NCI-H2227 treated with DMSO at 0.1 percent for 48 hours (cell line): Measurements from ENCODE around the gene KRTAP5-6.
"Not testable (repeated sequence)": the region's sequence is repeated elsewhere in the genome, so short reads cannot be mapped to it uniquely, and the experiment has no call there.

Experiments used
- DNase-seq: peaks from one replicate; lab custom pipeline; 2025; lab: John Stamatoyannopoulos, UW

KRTAP5-6 gene

GRCh38 chr11:1683904-1684572 lies 13.0 kb upstream of the KRTAP5-6 start:
- DNase-seq: not testable (repeated sequence)

DNA sequence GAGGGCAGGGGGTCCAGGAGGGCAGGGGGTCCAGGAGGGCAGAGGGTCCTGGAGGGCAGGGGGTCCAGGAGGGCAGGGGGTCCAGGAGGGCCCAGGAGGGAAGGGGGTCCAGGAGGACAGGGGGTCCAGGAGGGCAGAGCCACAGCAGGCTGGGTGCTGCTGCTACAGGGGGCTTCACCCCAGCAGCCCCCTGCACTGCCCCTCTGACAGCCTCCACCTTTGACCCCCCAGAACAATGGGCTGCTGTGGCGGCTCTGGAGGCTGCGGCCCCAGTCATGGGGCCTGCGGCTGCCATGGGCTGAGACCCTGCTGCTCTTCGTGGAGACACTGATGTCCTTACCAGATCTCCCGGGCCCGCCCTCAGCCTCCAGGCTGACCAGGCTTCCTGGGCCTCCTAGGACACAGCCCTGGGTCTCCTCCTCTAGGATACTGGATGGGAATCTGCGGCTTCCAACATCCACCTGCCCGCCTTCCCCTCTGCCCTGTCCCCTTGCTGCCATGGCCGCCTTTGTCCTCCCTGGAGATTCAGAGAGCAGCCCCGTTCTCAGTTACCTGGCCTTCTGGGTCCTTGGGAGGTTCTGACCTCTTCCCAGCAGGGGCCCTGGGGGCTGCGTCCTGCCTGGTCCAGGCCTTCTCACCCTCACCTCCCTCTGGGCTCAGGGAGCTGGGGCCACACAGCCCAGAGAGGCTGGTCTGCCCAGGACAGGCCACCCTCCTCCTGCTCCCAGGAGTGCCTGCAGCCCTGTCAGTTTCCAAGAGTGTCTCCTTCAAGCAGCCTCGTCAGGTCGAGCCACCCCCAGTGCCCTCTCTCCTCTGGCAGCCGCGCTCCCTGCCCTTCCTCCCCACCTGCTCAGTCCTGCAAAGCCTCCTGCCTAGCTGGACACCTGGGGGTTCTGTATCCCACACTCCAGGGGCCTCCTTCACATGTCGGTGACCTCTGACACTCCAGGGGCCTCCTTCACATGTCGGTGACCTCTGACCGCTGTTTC lies 11.8 kb upstream of the KRTAP5-6 start:
- DNase-seq: not testable (repeated sequence)

DNA sequence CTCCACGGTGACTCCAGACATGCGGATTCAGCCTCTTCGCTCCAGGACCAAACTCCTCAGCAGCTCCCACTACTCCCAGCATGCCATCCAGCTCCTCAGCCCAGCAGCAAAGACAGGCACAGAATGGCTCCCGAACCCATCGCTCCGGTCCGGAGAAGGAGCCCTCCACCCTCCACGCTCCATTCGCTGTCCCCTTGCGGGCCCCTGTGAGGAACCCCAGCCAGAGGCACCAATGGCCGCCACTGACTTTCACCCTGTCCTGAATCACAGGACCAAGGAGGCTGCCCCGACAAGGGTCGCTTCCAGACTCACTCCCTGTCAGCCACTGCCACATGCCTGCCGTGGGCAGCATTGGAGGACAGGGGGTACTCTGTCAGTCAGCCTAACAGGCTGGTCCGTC lies 10.8 kb upstream of the KRTAP5-6 start:
- DNase-seq: not testable (repeated sequence)

- DNase-seq: not testable (repeated sequence)
These were observed 8.6 kb upstream of the KRTAP5-6 start for GRCh38 chr11:1688336-1688947.

- DNase-seq: not testable (repeated sequence)
These were observed 7.5 kb upstream of the KRTAP5-6 start for GRCh38 chr11:1689250-1690166.

GRCh38 chr11:1690167-1691025 lies 6.6 kb upstream of the KRTAP5-6 start:
- no peak for DNase-seq

DNA sequence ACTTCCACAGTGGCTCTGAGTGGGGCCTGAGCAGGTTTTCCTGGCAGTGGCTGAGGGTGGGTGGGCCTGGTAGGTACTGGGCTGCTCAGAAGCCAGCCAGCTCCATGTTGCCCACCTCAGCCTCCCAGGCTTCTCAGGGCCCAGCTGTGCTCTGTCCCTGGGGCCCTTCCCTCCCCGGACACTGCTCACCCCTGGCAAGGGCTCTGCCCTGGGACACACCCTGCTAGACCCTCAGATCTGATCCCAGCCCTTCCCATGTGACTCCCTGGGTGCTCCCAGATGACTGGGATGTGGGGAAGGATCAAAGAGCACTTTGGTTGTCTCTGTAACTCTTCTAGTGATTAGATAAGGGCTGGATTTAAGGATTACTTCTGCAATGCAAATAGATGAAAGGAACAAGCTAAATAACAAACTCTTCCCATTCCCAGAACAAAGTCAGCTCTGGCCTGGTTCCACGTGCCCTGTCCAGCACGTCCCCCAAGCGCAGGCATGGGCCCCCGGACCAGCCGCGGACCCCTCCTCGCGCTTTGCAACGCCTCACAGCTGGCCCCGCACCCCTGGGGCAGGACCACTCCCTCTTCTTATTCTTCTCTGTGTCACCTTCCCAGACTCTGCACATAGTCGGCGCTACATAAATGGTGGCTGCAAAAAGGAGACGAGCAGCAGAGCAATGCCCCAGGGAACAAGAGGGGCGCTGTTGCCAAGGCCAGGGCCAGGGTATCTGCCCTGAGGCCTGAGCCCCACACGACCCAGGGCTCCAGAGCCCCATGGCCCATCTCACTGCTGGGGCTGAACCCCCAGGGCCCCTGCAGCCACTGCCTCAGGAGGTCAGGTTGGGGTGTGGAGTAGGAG lies 5.7 kb upstream of the KRTAP5-6 start:
- no peak for DNase-seq

DNA sequence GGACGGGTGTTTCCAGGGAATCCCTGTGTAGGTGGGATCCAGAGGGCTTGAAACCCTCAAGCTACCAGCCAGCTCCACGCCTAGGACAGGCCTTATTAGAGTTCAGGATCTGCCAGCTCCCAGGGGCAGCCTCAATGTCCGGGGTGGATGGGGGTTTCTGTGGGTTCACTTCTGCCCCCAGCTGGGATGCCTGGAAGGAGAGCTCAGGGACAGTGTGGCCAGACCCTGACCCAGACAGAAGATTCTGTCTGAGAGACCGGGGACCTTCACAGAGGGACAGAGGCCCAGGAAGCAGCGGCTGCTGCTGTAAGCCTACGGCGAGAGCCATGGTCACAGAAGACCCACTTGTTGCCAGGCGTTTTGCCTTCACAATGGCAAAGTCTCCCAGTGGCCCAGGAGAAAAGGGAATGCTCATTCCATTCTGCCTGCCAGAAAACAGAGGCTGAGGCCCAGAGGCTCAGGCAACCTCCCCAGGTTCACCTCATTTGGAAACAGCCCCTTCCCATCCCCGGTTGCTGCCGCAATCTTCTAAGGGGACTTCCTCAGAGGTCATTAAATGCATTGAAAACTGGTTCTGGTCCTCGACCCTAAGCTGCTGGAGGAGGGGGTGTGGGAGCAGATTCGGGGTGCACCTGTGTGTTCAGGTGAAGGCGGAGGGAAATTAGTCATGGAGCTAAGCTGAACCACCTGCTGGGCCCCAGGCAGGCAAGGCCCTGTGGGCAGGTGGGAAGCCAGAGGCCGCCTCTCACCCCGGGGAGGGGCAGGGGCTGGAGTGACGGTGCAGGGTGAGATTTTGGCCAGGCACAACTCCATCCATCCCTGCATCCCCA lies 4.9 kb upstream of the KRTAP5-6 start:
- no peak for DNase-seq

DNA sequence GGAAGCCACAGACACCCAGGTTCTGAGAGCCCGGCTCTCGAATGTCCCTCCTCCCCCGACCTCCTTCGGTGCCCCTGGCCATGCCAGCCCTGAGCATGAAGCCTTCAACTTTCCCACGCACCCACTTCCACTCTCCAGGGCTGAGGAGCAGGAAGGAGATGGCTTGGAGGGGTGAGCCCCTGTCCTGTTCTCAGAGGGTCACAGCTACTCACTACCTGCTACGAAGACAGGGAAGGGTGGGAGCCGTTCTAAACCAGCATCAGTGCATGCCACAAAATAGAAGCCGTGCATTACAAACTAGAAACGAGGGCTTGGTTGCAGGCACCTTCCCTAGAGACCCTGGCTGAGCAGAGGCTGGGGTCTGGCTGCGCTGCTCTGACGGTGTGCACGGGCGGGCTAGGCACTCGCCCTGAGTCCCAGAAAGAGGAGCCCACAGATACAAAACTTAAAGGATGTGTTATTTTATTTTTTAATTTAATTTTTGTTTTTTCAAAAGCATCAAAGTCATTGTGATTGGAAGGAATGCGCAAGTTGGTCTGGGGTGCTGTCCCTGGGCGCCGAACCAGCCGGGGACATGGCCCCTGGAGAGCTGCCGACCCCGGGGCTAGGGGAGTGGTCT lies 4.2 kb upstream of the KRTAP5-6 start:
- DNase-seq: no peak

DNA sequence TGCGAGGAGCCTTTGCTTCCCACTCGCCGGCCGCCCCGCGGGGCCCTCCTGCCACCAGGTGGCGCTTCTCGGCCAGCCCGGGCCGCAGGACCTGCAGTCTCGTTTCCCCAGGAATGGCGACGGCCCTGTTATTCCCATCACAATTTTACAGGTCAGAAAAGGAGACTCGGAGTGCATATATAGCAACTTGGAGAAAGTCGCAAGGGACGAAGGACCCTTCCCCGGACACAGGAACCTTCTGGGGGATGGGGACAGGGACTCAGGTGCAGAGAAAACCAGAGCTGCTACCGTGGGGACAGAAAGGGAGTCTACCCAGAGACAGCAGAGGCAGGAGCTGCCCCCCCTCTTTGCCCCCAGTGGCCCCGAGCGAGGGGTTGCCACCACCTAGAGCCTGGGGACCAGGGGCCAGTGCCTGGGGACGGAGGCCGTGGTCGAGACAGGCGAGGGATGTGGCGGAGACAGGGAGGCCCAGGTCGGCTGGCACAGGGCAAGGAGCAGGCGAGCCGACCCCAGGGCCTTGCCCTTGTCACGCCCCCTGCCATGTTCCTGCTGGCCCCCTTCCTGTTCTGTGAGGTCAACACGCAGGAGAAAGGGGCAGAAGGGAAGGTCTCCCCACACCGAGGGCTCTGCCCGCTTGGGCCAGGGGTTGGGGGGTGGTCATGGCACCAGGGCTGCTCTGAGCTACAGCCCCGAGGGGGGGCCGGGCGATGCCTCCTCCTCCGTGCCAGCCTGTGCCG lies 3.5 kb upstream of the KRTAP5-6 start:
- DNase-seq: peak; percentile 83

GRCh38 chr11:1694064-1694845 lies 2.7 kb upstream of the KRTAP5-6 start:
- peak; percentile 76 for DNase-seq

- DNase-seq: no peak
These were observed 2.0 kb upstream of the KRTAP5-6 start for GRCh38 chr11:1694846-1695547.

DNA sequence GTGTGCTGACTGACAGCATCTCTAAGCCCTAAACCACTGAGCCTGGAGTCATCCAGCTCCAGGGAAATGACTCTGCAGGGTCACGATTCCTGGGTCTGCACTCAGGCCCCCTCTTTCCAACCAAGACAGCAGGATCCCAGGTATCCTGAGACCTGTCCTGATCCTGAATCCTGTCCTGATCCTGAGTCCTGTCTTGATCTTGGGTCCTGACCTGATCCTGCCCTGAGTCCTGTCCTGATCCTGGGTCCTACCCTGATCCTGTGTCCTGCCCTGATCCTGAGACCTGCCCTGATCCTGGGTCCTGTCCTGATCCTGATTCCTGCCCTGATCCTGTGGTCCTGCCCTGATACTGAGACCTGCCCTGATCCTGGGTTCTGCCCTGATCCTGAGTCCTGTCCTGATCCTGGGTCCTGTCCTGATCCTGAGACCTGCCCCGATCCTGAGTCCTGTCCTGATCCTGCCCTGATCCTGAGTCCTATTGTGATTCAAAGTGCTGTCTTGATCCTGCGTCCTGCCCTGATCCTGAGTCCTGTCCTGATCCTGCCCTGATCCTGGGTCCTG lies 1.4 kb upstream of the KRTAP5-6 start:
- no peak for DNase-seq

DNA sequence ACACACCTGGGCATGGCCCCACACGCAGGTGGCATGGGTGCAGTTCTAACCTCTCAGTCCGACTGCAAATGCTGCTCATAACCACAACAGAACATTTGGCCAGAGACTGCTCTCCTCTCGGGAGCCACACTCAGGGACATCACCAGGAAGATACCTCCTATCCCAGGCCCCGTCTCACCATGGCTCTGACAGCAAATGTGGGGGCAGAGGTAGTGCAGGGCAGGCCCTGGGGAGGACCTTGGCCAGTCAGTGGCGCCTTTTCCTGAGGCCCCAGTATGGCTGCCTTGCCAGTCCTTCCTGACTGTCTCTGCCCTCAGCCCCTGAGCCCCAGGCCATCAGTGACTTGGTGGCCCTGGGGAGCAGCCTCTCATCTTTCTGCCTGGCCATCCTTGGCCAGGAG lies 2.8 kb downstream of the KRTAP5-6 start:
- DNase-seq: no peak

- DNase-seq: no peak
These were observed 4.3 kb downstream of the KRTAP5-6 start for GRCh38 chr11:1701091-1701807.
